ENCODE results near the gene MED25. TPM values are rescaled to one million over a fixed set of nuclear protein-coding genes. Genes with fewer than 3 reads are reported as not detected.
A peak's percentile ranks its signal among the peaks of the same experiment; 100 is the strongest.
"Not testable (repeated sequence)": the region's sequence is repeated elsewhere in the genome, so short reads cannot be mapped to it uniquely, and the experiment has no call there.

Gene MED25
- total RNA-seq, 3 donors from 2014 or later, result 16.3 to 27.5 (median 20.6) TPM

- Histone ChIP-seq H3K27ac (peak within 1 kb of the TSS; percentile 96 to 97), H3K36me3 (no peaks in the 10 kb centered on the region), H3K9me3 (no peaks in the 10 kb centered on the region), H3K4me3 (peak within 1 kb of the TSS; percentile 61 to 88 (median 71)), H3K27me3 (no peaks in the 10 kb centered on the region), H3K4me1 (peaks cover 5 to 14% of the 10 kb centered on the region in 2 donors)
- intact Hi-C loops (cut with DNase I; ENCODE audit: low total_unique reads), result no loop called here
- DNase-seq (ENCODE audit: low spot score in 2 of 2), result peak; percentile 97 to 98
- TF ChIP-seq CTCF (IDR thresholded peaks at IDR 0.05), result peak; percentile 11 to 31 (median 22)
- TF ChIP-seq POLR2AphosphoS5 (IDR thresholded peaks at IDR 0.05), result peak; percentile 91 to 94 (median 94)
- TF ChIP-seq POLR2A (IDR thresholded peaks at IDR 0.05), result no peak
Measured at GRCh38 chr19:49812997-49813861, 4.9 kb upstream of the MED25 start, which contains the start of gene FUZ. Gene FUZ (minus strand): TSS chr19:49813292. CDS start chr19:49813106, 186 bp downstream.

GRCh38 chr19:49814010-49814409 is 4.1 kb upstream of the MED25 start:
- Histone ChIP-seq H3K27ac (peak overlapping the region; percentile 96 to 97), H3K36me3 (no peaks in the 10 kb centered on the region), H3K4me1 (peaks cover 4 to 14% of the 10 kb centered on the region in 2 donors), H3K4me3 (peak overlapping the region in 2 of 3 donors; percentile 71 to 88), H3K27me3 (no peaks in the 10 kb centered on the region), H3K9me3 (no peaks in the 10 kb centered on the region)
- intact Hi-C loops (cut with DNase I; ENCODE audit: low total_unique reads), result no loop called here
- TF ChIP-seq POLR2A (IDR thresholded peaks at IDR 0.05), result no peak
- no peak for TF ChIP-seq POLR2AphosphoS5 (IDR thresholded peaks at IDR 0.05)
- no peak for TF ChIP-seq CTCF (IDR thresholded peaks at IDR 0.05)
- DNase-seq (ENCODE audit: low spot score in 2 of 2), result no peak

- H3K27me3 ChIP-seq, result no peaks in the 10 kb centered on the region
- TF ChIP-seq CTCF (IDR thresholded peaks at IDR 0.05) (no peak), POLR2AphosphoS5 (IDR thresholded peaks at IDR 0.05) (no peak), POLR2A (IDR thresholded peaks at IDR 0.05) (no peak)
- H3K4me1 ChIP-seq, result peaks cover 0 to 7% of the 10 kb centered on the region in 2 donors
- peak overlapping the region in 2 of 3 donors; percentile 72 to 83 for H3K4me3 ChIP-seq
- no peak for DNase-seq (ENCODE audit: low spot score in 2 of 2)
- no peaks in the 10 kb centered on the region for H3K9me3 ChIP-seq
- intact Hi-C loops (cut with DNase I; ENCODE audit: low total_unique reads), result no loop called here
- H3K27ac ChIP-seq, result peak overlapping the region; percentile 91 to 99
- H3K36me3 ChIP-seq, result no peaks in the 10 kb centered on the region
Measured at GRCh38 chr19:49816590-49816989, 1.5 kb upstream of the MED25 start.

GRCh38 chr19:49818649-49819370 is 721 bp downstream of the MED25 start:
- H3K9me3 ChIP-seq, result no peaks in the 10 kb centered on the region
- peak overlapping the region; percentile 72 to 86 (median 83) for H3K4me3 ChIP-seq
- DNase-seq (ENCODE audit: low spot score in 2 of 2), result no peak
- intact Hi-C loops (cut with DNase I; ENCODE audit: low total_unique reads), result no loop called here
- H3K27me3 ChIP-seq, result no peaks in the 10 kb centered on the region
- H3K4me1 ChIP-seq, result no peaks in the 10 kb centered on the region
- peak overlapping the region; percentile 91 to 99 for H3K27ac ChIP-seq
- no peaks in the 10 kb centered on the region for H3K36me3 ChIP-seq
- no peak for TF ChIP-seq POLR2A (IDR thresholded peaks at IDR 0.05)
- TF ChIP-seq POLR2AphosphoS5 (IDR thresholded peaks at IDR 0.05), result no peak
- TF ChIP-seq CTCF (IDR thresholded peaks at IDR 0.05), result no peak

GRCh38 chr19:49819452-49820115 is 1.5 kb downstream of the MED25 start:
- peak overlapping the region; percentile 72 to 86 (median 83) for H3K4me3 ChIP-seq
- H3K27me3 ChIP-seq; H3K36me3 ChIP-seq; H3K9me3 ChIP-seq; H3K4me1 ChIP-seq; H3K27ac ChIP-seq; DNase-seq (ENCODE audit: low spot score in 2 of 2); intact Hi-C loops (cut with DNase I; ENCODE audit: low total_unique reads): not testable (repeated sequence)
